Astrocyte (in vitro differentiated cells and primary cell): ENCODE results near the gene RRAS. TPM values are rescaled to one million over a fixed set of nuclear protein-coding genes. Genes with fewer than 3 reads are reported as not detected.
A peak's percentile ranks its signal among the peaks of the same experiment; 100 is the strongest.

Experiments
- DNase-seq: peaks from one replicate; pipeline ENCODE4 v3.0.0-alpha.2; 2010; ENCODE audit warnings: low read depth
- FAIRE-seq: peaks from 2 replicates; lab custom pipeline; 2011; peaks lifted over from hg19 to GRCh38; lab: Jason Lieb, UNC
- H2AFZ ChIP-seq: 2 replicates; pipeline ENCODE4 v1.6.0; 2012; ENCODE audit warnings: low read depth, low read length, inconsistent platforms
- H3K27ac ChIP-seq: 2 replicates; pipeline ENCODE4 v1.5.1; 2011; ENCODE audit warnings: low read depth, low read length, inconsistent platforms
- H3K27me3 ChIP-seq: 2 replicates; pipeline ENCODE4 v1.6.0; 2011; ENCODE audit warnings: low read length, inconsistent platforms; ENCODE audit not compliant: insufficient read depth
- H3K36me3 ChIP-seq: 2 replicates; pipeline ENCODE4 v1.5.1; 2011; ENCODE audit warnings: low read length, inconsistent platforms; ENCODE audit not compliant: insufficient read depth
- H3K4me1 ChIP-seq: 2 replicates; pipeline ENCODE4 v1.5.1; 2011; ENCODE audit warnings: low read length, inconsistent platforms; ENCODE audit not compliant: insufficient read depth
- H3K4me2 ChIP-seq: 2 replicates; pipeline ENCODE4 v1.6.0; 2012; ENCODE audit warnings: low read length, inconsistent platforms
- H3K4me3 ChIP-seq: 2 replicates; pipeline ENCODE4 v1.5.1; 2011; ENCODE audit warnings: low read depth, mild to moderate bottlenecking, low read length, inconsistent platforms; ENCODE audit not compliant: insufficient read depth
- H3K79me2 ChIP-seq: 2 replicates; pipeline ENCODE4 v1.6.0; 2012; ENCODE audit warnings: mild to moderate bottlenecking, low read length, inconsistent platforms; ENCODE audit not compliant: insufficient read depth
- H3K9ac ChIP-seq: 2 replicates; pipeline ENCODE4 v1.6.0; 2012; ENCODE audit warnings: mild to moderate bottlenecking, low read length, inconsistent platforms
- H3K9me3 ChIP-seq: 2 replicates; pipeline ENCODE4 v1.5.1; 2012; ENCODE audit warnings: low read depth, mild to moderate bottlenecking, low read length, inconsistent platforms; ENCODE audit not compliant: insufficient read depth
- H4K20me1 ChIP-seq: 2 replicates; pipeline ENCODE4 v1.6.0; 2012; ENCODE audit warnings: low read length, inconsistent platforms; ENCODE audit not compliant: insufficient read depth
- H3K27ac Mint-ChIP-seq: one replicate; pipeline ENCODE4 v1.8.0; 2021; ENCODE audit warnings: mild to moderate bottlenecking, mixed read lengths; ENCODE audit not compliant: unreplicated experiment
- H3K27me3 Mint-ChIP-seq: one replicate; pipeline ENCODE4 v1.8.0; 2021; ENCODE audit warnings: low read depth, mixed read lengths; ENCODE audit not compliant: unreplicated experiment
- H3K36me3 Mint-ChIP-seq: one replicate; pipeline ENCODE4 v1.8.0; 2021; ENCODE audit warnings: low read depth, mixed read lengths; ENCODE audit not compliant: unreplicated experiment
- H3K4me1 Mint-ChIP-seq: one replicate; pipeline ENCODE4 v1.8.0; 2021; ENCODE audit warnings: low read depth, mixed read lengths; ENCODE audit not compliant: unreplicated experiment
- H3K4me3 Mint-ChIP-seq: one replicate; pipeline ENCODE4 v1.8.0; 2021; ENCODE audit warnings: mild to moderate bottlenecking, moderate library complexity, mixed read lengths; ENCODE audit not compliant: unreplicated experiment
- H3K9me3 Mint-ChIP-seq: one replicate; pipeline ENCODE4 v1.8.0; 2021; ENCODE audit warnings: mild to moderate bottlenecking, mixed read lengths; ENCODE audit not compliant: unreplicated experiment
- CTCF ChIP-seq: IDR thresholded peaks from 2 replicates; pipeline ENCODE4 v1.5.1; 2011; ENCODE audit warnings: low read depth, mild to moderate bottlenecking, inconsistent platforms, low read length, moderate library complexity; ENCODE audit not compliant: insufficient read depth
- EZH2 ChIP-seq: IDR thresholded peaks from 2 replicates; pipeline ENCODE4 v1.6.1; 2012; ENCODE audit warnings: mild to moderate bottlenecking, low read length, inconsistent platforms; ENCODE audit not compliant: insufficient read depth
- total RNA-seq: library from RNA; stranded (reverse); gene quantifications from 2 replicates; pipeline ENCODE4 v1.2.1, GENCODE V29; 2021

RRAS gene
- total RNA-seq, 1 donor from 2014 or later = 94.7 TPM

- peak overlapping the region; percentile 94 for H3K4me3 Mint-ChIP-seq
- H3K9me3 Mint-ChIP-seq = no peaks in the 10 kb centered on the region
- FAIRE-seq (no peak), DNase-seq (no peak)
- H3K27ac Mint-ChIP-seq = peak overlapping the region; percentile 84
- peaks cover 2% of the 10 kb centered on the region for H3K4me1 Mint-ChIP-seq
- no peaks in the 10 kb centered on the region for H3K27me3 ChIP-seq
- peak overlapping the region; percentile 23 for H2AFZ ChIP-seq
- no peaks in the 10 kb centered on the region for H3K27me3 Mint-ChIP-seq
- peak overlapping the region; percentile 47 for H3K27ac ChIP-seq
- no peaks in the 10 kb centered on the region for H3K36me3 Mint-ChIP-seq
- H3K4me2 ChIP-seq = peak overlapping the region; percentile 94
- no peaks in the 10 kb centered on the region for H3K9me3 ChIP-seq
- peaks cover 8% of the 10 kb centered on the region for H3K36me3 ChIP-seq
- peaks cover 30% of the 10 kb centered on the region for H4K20me1 ChIP-seq
- peaks cover 47% of the 10 kb centered on the region for H3K79me2 ChIP-seq
- TF ChIP-seq CTCF = no peak
- no peak for TF ChIP-seq EZH2
- peak overlapping the region; percentile 78 for H3K4me3 ChIP-seq
- H3K9ac ChIP-seq = peak overlapping the region; percentile 79
- peaks cover 20% of the 10 kb centered on the region for H3K4me1 ChIP-seq
These were observed 48.0 kb downstream of the RRAS start for GRCh38 chr19:49591731-49592485.

- Histone ChIP-seq H3K36me3 (peaks cover 8% of the 10 kb centered on the region), H3K4me2 (peak within 1 kb of the TSS; percentile 98), H3K9ac (peak within 1 kb of the TSS; percentile 84), H2AFZ (peak within 1 kb of the TSS; percentile 71), H3K79me2 (peaks cover 42% of the 10 kb centered on the region), H3K27ac (peak within 1 kb of the TSS; percentile 84), H3K27me3 (no peaks in the 10 kb centered on the region), H3K4me3 (peak within 1 kb of the TSS; percentile 78), H3K9me3 (no peaks in the 10 kb centered on the region), H3K4me1 (peaks cover 20% of the 10 kb centered on the region), H4K20me1 (peaks cover 29% of the 10 kb centered on the region)
- Mint-ChIP-seq H3K4me3 (peak within 1 kb of the TSS; percentile 94), H3K9me3 (no peaks in the 10 kb centered on the region), H3K27me3 (no peaks in the 10 kb centered on the region), H3K4me1 (peaks cover 2% of the 10 kb centered on the region), H3K27ac (peak within 1 kb of the TSS; percentile 87), H3K36me3 (no peaks in the 10 kb centered on the region)
- FAIRE-seq (no peak), DNase-seq (peak; percentile 47)
- TF ChIP-seq CTCF (no peak), EZH2 (no peak)
These were observed 48.8 kb downstream of the RRAS start, which contains the start of gene PRR12 for GRCh38 chr19:49590971-49591730. Gene PRR12 (plus strand): TSS chr19:49591182. CDS start chr19:49591655, 473 bp downstream.
